Endothelial cell of umbilical vein (primary cell): ENCODE results near the gene GALK2.

ENCODE experiments used
- CTCF ChIP-seq, 2 donors: IDR thresholded peaks; 1 replicate in 1 of 2; 2 replicates in 1 of 2; pipeline ENCODE4 v1.5.1; 2011; ENCODE audit warnings: low read length in 2 of 2, mild to moderate bottlenecking in 2 of 2, moderate library complexity in 2 of 2, control low read depth in 1 of 2, inconsistent platforms in 1 of 2, low read depth in 1 of 2; ENCODE audit not compliant: insufficient read depth in 1 of 2; ENCODE audit errors: extremely low read depth in 1 of 2
- EZH2 ChIP-seq: IDR thresholded peaks from 2 replicates; pipeline ENCODE4 v1.6.1; 2012; ENCODE audit warnings: borderline replicate concordance, low read depth, mild to moderate bottlenecking, moderate library complexity, low read length, inconsistent platforms; ENCODE audit not compliant: severe bottlenecking
- FOS ChIP-seq: IDR thresholded peaks from 2 replicates; pipeline ENCODE4 v1.6.1; 2011; ENCODE audit warnings: mild to moderate bottlenecking, low read length, moderate library complexity, borderline replicate concordance; ENCODE audit not compliant: insufficient read depth
- JUN ChIP-seq: IDR thresholded peaks from 2 replicates; pipeline ENCODE4 v1.6.1; 2011; ENCODE audit warnings: borderline replicate concordance, low read depth; ENCODE audit not compliant: insufficient read length, insufficient read depth
- MYC ChIP-seq: IDR thresholded peaks from one replicate; pipeline ENCODE4 v1.6.1; 2011; ENCODE audit warnings: mild to moderate bottlenecking, low read depth, low read length
- POLR2A ChIP-seq: IDR thresholded peaks from 2 replicates; pipeline ENCODE4 v1.6.1; 2012; ENCODE audit warnings: low read depth, mild to moderate bottlenecking, control low read depth, low read length
- POLR2AphosphoS5 ChIP-seq: IDR thresholded peaks from 2 replicates; pipeline ENCODE4 v1.6.1; 2012; ENCODE audit warnings: low read depth, mild to moderate bottlenecking, control low read depth, low read length, moderate library complexity; ENCODE audit not compliant: insufficient read depth
- TF ChIP-seq, protein P1 (sequence below): IDR thresholded peaks from 2 replicates; pipeline ENCODE4 v1.6.1; 2011; ENCODE audit not compliant: insufficient read depth, insufficient read length

DNA sequence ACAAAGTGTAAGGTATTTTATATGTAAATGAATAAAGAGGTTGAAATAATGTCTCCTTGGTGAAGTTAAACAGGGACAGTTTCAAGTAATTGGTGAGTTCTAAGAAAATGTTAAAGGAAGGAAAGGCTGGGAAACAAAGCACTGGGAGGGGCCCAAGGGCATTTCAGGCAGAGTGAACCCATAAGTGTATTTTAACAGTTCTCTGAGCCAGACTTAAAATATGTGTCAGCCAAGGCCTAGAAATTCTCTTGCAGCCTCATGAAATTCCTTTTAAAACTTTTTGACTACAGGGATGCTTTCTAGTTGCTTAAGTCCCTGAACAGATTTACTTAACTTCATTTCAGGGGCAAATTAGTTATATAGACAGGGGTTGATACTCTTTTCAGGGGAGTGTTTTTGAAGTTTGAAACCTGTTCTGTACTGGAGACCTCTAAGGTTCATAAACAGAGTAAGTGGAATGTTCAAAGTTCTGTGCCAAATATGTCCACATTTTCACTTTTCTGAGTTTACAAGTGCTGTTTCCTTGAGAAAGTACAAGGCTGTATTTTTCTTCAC lies 77.6 kb downstream of the GALK2 start:
- TF ChIP-seq CTCF (IDR thresholded peaks at IDR 0.05; ENCODE audit: extremely low read depth in 1 of 2, insufficient read depth in 1 of 2, low read depth in 1 of 2, low read length in 2 of 2), result no peak
- TF ChIP-seq EZH2, result no peak
- no peak for TF ChIP-seq POLR2AphosphoS5
- TF ChIP-seq POLR2A, result no peak
- TF ChIP-seq, protein P1, sequence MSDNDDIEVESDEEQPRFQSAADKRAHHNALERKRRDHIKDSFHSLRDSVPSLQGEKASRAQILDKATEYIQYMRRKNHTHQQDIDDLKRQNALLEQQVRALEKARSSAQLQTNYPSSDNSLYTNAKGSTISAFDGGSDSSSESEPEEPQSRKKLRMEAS, result no peak
- no peak for TF ChIP-seq MYC
- TF ChIP-seq JUN, result no peak
- TF ChIP-seq FOS, result no peak
